Amniotic epithelial cell (primary cell): ENCODE measurements around the gene RTTN.
"Not testable (repeated sequence)": the region's sequence is repeated elsewhere in the genome, so short reads cannot be mapped to it uniquely, and the experiment has no call there.

ENCODE experiments used
- DNase-seq: peaks from one replicate; pipeline ENCODE4 v3.0.0-alpha.2; 2010; ENCODE audit warnings: low read depth

The RTTN gene, protein sequence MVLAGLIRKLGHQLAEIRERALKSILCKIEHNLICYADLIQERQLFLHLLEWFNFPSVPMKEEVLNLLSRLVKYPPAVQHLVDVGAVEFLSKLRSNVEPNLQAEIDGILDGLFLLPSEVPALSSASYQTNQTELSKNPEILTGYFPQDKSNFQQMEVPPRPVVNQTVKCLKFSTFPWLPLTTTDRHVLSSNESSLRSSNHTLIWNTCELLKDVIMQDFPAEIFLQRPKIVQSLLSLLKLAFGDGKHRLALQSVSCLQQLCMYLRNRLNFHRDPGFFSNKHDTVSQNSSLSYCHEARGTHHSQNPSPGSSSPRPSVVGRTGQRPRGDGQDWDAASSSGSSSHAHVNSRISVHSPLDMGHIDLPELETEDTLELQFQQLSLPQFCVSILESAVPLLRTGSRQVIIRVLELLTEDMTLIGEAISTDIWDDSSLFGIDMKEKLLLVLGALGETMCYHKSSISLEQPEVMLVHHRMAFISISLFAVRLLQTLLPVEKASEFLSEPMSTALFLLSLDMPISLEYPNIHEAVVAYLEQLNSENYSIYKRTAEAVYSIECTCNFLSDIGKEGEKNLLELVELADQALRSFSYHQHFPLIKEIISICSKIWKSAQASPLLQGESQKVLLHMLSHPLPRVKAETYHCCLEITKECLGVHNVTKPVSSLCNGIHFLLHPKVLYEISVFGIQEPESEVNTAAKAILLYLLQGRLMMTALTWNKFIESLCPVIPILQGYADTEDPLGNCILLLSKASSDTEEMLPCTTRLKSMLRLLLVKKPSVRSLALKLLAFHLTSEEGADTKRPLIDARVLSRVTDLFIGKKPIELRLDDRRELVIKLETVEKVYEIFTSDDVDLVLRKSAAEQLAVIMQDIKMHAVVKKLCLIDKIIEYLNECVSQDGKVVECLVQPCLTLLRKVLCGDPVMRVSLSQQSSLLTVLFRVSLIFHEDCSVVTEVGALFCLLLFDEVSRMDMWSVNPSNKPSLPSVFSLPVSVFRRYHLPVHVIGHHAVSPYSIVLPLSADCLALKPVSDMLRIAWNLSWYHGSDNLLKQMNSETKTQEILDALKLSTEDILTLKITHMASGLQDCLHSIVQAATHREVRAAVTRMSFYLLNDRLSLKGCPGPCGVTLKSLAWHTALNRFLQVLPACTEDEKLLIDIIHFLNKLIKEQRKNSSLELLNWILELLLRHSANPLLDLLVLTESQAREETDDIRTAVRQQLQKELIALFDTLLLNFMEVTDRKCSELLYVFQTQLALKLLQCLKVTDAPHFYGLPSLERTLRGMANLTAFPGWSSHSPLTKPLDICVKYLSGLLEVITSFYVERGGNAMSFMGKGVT (N-terminal part only)

DNA sequence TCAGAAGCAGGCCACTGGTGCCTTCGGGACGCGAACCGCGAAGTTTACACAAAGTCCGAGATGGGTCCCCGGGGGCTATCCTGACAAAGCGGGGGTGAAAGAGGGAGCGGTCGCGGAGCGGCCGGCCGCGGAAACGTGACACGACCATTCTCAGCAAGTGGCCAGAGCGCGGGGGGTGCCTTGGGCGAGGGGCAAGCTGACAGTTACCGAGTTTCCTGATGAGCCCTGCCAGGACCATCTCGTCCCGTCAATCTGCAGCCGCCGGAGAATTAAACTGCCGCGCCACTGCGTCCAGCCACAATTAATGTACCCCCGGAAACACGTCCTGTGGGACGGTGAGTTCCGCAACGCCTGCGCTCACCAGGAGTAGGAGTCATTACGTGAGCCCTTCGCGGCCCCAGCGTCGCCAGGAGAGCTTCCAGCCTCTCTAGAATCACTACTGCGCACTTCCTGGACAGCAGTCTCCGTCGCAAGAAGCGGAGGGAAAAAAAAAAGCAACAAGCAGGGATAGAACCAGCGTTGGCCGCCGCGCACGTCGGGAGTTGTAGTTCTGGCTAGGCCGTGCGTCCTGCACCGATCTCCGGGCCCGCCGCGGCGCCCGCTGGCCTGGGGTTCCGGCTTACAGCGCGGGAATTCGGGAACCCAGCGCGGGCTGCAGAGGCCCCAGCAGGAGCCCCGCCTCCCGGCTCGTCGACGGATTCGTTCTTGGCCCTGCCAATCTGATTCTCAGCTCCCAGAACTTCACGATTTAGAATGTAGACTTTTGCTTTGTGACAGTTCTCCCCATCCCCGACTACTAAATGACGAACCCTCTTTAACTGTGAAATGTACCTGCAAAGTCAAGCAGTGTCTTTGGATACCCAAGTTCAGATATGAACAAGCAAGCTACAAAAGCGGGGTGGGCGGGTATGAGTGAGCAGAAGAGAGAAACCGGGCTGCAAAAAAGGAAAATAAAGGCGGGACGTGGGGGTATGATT, at the start of gene RTTN:
Gene RTTN (minus strand): TSS at position 267 of the 977 bp plus-strand sequence. CDS start 29 bp downstream, at position 238.
- DNase-seq = peak; percentile 93

DNA sequence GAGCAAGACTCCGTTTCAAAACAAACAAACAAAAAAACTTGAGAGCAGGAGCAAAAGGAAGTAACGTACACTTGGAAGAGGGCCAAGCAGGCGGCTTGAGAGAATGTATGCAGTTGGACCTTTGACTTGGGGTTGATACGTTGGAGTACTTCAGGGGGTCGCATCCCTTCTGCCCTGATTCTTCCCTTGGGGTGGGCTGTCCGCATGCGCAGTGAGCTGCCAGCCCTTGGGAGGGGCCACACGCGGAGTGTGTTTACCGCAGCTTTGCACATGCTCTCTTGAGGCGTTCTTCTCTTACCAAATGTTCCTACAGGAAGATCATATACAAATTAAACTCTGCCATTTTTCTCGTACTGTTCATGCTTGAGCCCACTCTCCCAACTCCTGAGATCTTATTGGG, 45.3 kb upstream of the RTTN start:
- no peak for DNase-seq

DNA sequence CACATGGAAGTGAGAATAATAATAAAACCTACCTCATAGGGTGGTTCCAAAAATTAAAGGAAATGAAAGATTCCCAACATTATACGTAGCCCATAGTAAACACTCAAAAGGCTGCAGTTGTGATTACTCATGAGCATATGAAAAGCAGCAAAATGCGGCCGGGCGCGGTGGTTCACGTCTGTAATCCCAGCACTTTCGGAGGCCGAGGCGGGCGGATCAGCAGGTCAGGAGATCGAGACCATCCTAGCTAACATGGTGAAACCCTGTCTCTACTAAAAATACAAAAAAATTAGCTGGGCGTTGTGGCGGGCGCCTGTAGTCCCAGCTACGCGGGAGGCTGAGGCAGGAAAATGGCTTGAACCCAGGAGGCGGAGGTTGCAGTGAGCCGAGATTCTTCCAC, 44.4 kb upstream of the RTTN start:
- DNase-seq = not testable (repeated sequence)

DNA sequence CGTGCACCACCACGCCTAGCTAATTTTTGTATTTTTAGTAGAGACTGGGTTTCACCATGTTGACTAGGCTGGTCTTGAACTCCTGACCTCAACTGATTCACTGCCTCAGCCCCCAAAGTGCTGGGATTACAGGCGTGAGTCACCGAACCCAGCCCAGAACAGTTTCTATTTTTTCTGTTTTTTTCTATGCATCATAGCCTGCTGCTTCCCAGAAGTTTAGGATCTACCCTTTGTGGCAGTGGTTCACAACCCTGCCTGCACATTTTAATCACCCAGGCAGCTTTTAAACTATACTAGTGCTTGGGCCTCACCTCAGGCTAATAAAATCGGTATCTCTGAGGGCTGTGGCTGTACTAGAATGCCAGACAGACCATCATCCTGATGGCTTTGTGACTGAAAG, 43.6 kb upstream of the RTTN start:
- peak; percentile 70 for DNase-seq

DNA sequence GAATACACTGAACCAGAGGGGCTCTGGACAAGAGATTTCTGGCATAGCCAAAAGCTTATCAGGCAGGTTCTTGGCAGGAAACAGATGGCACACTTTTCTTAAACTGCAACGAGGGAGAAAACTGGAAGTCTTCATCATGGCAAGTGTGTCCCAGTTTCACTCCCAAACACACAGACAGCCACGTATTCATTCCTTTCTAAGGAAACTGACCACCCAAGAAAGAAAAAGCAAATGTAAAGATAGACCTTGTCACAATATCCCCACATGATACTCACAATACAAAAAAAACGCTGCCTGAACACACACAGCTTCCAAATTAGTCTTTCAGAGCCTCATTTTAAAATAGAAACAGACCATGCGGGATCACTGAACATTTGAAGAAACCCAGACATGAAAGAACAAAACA, 40.6 kb upstream of the RTTN start:
- peak; percentile 9 for DNase-seq

DNA sequence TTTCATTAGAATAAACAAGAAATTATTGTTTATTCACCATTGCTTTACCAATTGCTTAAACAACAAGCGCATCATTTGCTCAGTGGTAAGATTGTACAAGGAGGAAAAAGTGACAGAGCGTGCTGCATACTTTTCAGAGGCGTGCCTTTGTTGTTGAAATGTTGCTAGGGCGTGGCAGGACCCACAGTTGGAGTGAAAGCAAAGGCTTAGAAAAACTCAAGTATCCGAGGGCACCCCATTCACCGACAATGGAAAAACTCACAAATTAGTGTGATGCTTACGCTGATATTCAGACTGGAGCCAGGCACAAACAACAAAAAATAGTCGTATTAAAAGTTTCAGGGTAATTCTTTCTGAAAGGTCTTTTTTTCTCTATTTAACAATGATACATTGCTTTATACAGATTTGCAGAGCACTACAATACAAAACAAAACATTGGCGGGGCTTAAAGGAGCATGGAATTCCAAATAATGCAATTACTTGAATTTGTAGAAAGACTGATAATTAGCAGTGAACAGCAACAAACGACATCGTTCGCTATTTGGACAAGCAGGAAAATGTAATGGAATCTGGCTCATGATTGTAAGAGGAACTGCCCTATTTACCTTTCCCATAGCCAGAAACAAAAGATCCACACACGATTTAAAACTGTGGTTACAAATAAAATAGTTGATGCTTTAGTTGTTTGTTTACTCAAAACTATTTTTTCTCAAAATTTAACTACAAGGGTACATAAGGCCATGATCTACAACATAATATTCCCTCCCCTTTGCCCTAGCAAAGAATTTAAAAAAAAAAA, 37.8 kb upstream of the RTTN start:
- no peak for DNase-seq

DNA sequence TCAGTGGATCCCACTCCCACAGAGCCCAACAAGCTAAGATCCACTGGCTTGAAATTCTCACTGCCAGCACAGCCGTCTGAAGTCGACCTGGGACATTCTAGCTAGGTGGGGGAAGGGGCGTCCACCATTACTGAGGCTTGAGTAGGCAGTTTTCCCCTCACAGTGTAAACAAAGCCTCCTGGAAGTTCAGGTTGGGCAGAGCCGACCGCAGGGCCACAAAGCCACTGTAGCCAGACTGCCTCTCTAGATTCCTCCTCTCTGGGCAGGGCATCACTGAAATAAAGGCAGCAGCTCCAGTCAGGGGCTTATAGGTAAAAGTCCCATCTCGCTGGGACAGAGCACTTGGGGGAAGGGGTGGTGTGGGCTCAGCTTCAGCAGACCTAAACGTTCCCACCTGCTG, 31.4 kb upstream of the RTTN start:
- DNase-seq = not testable (repeated sequence)

DNA sequence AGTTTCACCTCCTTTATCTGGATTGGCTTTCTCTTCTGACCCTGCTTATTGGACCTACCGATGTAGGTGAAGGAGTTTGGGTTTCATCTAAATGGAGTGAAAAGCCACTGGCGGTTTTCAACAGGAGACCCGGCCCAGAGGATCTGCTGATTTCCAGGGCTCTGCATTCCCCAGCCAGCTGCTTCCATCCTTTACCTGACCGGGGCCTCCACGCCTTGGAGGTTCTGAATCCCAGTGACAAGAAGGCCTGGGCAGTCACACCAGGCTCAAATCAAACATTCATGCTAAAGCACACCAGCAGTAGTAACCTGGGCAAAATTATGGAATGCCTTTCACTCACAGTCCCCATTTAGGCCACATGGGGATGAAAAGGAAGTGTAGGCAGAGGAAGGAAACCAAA, 30.0 kb upstream of the RTTN start:
- DNase-seq = no peak

DNA sequence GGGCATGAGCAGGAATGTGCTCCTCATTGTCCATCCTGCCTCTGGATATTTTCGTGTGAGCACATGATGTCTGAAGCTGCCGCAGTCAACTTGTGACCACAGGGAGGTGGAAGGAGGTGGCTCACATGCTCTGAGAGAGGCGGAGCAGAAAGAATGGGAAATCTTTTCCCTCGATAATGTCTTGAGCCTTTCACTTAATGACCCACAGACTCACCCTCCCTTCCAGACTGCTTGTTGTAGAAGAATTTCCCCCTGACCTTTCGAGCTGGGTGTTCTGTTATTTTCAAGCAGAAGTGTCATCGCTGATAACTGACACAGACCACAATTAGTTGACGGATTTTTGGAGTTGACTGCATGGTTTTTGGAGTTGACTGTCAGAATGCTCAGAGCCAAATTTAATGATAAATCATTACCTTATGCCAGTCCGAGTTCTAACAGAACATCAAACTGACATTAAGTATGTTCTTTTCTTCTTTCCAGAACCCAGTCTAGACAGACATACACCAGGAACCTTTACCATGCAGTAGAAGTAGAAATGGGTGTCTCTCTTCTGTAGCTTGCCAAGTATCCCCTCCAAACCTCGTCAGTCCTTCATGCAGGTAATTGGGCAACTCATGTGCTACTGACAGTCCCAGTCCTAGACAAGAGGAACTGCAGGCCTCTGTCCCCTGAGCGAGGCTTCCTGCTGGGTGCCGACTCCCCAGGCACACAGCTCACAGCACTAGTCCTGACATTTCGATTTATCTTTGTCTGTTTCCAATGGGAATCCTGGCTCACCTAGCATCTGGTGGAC, 29.4 kb upstream of the RTTN start:
- peak; percentile 93 for DNase-seq

DNA sequence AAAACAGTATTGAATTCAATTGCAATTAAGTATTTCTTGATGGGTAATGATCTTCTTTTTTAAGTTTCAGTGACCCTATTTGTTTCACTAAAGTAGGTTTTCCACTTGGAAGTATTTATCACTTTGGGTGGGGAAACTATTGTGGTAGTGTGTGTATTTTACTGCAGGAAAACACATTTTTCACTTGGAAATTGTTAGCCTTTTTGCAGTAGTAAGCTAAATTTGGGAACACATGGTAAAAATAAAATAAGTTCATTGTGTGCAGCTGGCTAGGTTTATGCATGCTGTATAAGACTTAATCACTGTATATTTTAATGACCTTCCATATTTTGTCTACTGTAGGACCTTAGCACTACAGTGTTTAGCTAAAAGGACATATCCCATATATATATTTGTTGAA, 28.5 kb upstream of the RTTN start:
- no peak for DNase-seq

DNA sequence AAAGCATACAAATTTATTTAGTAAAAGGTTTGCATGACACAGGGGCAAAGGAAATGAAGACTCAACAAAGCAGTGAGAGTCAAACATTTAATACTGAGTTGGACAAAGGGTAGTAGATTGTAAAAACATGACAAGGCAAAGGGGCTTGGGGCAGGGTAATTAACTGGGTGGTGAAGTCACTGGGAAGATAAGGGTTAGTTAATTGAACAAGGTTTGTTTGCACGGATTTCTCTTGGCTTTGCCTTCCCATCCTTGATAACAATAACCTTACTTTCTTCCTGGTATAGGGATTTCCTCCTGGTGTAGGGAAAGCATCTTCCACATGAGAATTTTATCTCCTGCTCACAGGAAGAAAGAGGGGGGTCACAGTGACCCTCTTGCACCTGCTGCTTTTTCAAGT, 26.8 kb upstream of the RTTN start:
- DNase-seq = no peak

DNA sequence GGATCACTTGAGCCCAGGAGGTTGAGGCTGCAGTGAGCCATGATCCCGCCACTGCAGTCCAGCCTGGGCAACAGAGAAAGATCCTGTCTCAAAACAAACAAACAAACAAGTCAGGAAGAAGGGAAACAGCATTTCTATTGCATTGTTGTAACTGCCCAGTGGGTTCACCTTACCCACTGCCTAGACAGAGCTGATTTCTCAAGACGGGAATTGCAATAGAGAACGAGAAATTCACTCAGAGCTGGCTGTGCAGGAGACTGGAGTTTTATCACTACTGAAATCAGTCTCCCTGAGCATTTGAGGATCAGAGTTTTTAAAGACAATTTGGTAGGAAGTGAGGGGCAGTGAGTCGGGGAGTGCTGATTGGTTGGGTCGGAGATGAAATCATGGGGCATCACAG, 24.2 kb upstream of the RTTN start:
- no peak for DNase-seq

DNA sequence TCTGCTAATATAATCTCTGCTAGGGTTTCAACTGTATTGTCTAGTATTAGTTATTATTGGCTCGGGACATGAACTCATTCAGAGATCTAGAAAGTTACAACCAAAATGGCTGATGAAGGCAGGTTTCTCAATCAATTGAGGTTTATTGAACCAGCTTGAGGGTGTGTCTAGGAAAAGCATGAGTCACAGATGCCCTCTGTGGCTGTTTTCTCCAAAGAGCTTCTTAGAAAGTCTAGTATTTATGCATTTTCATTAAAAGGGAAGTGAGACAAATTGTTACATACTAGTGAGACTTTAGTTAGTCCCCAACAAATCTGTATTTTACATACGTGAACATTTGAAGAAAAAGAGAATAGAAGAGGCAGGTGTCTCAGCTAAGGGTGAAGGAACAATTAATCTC, 23.0 kb upstream of the RTTN start:
- DNase-seq = no peak

DNA sequence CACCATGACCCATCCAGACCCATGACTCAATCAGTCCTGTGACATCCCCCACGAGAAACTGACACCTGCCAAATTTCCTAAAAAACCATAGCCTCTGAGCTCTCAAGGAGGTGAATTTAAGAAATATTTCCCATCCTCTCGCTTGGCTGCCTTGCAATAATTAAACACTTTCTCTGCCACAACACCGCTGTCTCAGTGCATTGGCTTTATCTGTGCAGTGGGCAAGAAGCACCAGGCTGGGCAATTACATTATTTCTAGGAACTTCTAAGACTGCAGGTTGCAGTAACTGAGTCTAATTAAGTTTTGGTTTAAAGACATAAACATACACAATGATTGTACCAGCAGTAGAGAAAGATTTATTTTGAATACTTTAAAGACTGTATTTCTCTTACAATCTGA, 22.0 kb upstream of the RTTN start:
- DNase-seq = no peak

DNA sequence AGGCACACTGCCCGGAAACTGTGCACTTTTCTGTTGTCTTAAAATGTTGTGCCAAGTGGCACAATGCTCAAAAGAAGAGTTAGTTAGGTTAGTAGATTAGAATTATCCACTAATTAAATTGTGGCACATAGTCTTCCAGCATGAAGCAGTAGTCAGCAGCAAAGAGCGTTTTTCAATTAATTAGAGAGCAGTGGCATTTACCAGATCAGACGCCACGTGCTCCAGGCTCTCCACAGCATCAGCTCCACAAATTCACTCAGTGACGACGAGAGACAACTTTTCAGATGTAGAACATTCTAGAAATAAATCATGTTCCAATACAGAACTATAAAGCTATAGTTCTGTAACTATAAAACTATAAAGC, 16.4 kb upstream of the RTTN start:
- no peak for DNase-seq

DNA sequence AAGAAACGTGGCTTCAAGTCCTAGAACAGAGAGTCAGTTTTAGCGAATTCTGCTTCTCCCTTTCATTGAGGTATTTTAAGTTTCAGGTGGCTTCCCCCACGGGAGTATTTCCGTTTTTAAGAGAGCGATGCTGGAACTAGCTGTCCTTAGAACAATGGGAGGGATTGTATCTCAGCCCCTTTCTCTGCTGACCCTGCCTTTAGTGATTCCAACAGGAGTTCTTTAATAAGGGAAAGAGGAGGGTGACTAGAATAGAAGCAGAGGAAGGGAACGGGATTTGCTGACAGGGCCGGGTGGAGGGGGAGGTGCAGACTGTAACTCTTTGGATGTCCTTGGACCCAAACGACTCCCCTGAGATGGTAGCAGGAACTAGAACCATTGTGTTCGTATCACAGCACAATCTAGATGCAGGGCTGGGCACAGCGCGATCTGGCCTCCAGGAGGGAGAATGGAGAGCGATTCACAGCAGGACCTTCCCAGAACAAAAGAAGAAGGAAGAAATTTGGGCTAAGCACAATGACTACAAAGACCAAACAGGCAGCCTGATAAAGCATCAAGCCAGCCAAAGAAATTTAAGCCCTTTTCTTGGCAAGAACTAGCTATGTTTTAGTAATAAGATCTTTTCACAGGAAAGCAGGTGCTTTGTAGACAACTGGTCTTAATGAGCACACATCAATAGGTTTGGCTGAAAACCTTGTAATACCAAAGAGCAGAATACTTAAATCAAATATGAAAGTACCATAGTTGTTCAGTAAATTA, 15.8 kb upstream of the RTTN start:
- DNase-seq = no peak

DNA sequence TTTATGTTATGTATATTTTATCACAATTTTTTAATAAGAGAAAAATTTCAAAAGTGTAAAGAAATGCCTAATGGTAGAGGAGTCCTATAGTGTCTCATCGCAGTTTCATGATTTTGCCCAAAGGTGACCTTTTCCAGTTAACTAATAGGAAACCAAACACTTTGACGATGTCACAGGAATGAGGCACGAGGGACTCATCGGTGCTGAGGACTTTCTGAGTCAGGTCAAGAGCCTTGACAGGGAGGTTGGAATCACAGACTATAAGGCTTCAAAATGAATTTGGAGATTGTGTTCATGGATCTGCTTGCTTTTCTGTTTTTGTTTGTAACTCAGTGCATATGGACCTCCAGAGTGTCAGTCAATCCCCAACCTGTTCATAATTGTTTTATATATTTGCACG, 15.1 kb upstream of the RTTN start:
- no peak for DNase-seq

DNA sequence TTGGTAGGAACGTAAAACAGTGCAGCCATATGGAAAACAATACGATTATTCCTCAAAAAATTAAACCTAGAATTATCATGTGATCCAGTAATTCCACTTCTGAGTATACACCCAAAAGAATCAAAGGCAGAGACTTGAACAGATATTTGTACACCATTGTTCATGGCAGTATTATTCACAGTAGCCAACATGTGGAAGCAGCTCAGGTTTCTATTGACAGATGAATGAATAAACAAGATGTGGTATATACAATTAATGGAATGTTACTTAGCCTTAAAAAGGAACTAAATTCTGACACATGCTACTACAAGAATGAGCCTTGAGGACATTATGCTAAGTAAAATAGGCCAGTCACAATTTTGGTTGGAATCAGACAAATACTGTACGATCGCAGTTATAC, 14.2 kb upstream of the RTTN start:
- no peak for DNase-seq

DNA sequence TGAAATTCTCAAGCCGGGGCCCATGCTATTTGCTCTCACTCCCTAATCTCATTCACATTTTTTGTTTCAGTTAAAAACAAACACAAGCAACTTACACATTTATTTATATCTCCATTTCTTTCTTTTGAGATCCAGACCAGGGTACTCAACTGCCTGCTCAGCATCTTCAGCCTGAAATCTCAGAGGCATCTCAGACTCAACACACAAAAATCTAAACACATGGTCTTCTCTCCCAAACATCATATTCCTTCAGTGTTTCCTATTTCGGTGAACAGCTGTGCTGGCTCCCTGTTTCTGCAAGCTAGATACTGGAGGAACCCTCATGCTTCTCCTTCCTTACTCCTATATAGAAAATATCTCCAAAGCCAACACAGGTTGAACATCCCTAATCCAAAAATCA, 11.3 kb upstream of the RTTN start:
- DNase-seq = no peak
